ENCODE data around the gene CD8B2.

Gene CD8B2

DNA sequence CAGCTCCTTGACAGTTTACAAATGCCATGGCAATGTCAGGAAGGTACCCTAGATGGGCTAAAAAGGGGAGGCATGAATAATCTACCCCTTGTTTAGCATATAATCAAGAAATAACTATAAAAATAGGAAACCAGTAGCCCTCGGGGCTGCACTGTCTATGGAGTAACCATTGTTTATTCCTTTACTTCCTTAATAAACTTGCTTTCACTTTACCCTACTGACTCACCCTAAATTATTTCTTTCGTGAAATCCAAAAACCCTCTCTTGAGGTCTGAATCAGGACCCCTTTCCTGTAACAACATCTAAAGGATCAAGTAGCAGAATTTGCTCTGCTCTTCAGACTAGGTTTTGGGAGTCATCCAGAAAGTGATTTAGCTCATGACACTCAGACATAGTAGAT, 43.7 kb downstream of the CD8B2 start:
- no peak for TF ChIP-seq CTCF (IDR thresholded peaks at IDR 0.05)
- Mint-ChIP-seq H3K36me3 (ENCODE audit: low read depth) (no peaks in the 10 kb centered on the region), H3K27me3 (ENCODE audit: low read depth, poor library complexity) (no peaks in the 10 kb centered on the region), H3K4me1 (peaks cover 71% of the 10 kb centered on the region), H3K9me3 (no peaks in the 10 kb centered on the region), H3K27ac (no peak overlapping the region), H3K4me3 (no peak overlapping the region)
- no peak for DNase-seq

DNA sequence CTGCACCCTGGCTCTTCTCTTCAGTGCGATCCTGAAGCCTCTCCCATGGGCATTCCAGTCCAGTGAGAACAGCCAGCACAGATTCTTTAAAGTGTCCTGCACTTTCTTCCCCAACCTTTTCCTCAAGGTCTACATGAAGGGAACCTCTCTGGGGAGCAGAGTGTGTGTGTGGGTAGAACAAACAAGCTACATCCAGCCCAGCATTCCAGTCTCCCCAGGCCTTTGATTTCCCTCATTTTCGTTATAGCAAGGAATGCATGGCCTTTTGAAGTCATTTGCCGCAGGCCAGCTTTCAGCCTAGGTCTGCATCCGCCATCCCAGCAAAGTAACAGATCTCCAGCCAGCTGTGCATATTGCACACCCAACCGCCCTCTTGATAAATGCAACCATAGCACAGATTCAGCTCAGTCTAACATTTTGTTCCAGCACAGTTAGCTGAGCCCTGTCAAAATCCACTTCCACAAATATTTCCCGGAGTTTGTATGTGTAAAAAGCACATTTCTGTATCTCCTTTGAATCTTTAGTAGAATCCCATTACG, 44.6 kb downstream of the CD8B2 start:
- Mint-ChIP-seq H3K4me3 (no peak overlapping the region), H3K27me3 (ENCODE audit: low read depth, poor library complexity) (no peaks in the 10 kb centered on the region), H3K36me3 (ENCODE audit: low read depth) (no peaks in the 10 kb centered on the region), H3K9me3 (no peaks in the 10 kb centered on the region), H3K27ac (no peak overlapping the region), H3K4me1 (peaks cover 71% of the 10 kb centered on the region)
- TF ChIP-seq CTCF (IDR thresholded peaks at IDR 0.05), result no peak
- DNase-seq, result no peak

DNA sequence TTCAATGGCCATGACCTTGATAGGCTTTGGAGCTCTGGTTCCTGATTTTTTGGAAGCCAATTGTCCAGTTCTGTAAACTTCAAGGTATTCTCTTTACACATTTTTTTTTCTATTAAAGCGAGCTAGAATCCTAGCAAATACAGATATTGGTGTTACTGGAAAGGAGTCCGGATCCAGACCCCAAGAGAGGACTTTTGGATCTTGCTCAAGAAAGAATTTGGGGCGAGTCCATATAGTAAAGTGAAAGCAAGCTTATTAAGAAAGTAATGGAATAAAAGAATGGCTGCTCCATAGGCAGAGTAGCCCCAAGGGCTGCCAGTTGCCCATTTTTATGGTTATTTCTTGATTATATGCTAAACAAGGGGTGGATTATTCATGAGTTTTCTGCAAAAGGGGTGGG, 45.1 kb downstream of the CD8B2 start:
- H3K4me1 Mint-ChIP-seq, result peaks cover 71% of the 10 kb centered on the region
- no peaks in the 10 kb centered on the region for H3K36me3 Mint-ChIP-seq (ENCODE audit: low read depth)
- no peak for TF ChIP-seq CTCF (IDR thresholded peaks at IDR 0.05)
- no peaks in the 10 kb centered on the region for H3K9me3 Mint-ChIP-seq
- no peak overlapping the region for H3K27ac Mint-ChIP-seq
- no peak for DNase-seq
- H3K27me3 Mint-ChIP-seq (ENCODE audit: low read depth, poor library complexity), result no peaks in the 10 kb centered on the region
- H3K4me3 Mint-ChIP-seq, result no peak overlapping the region

DNA sequence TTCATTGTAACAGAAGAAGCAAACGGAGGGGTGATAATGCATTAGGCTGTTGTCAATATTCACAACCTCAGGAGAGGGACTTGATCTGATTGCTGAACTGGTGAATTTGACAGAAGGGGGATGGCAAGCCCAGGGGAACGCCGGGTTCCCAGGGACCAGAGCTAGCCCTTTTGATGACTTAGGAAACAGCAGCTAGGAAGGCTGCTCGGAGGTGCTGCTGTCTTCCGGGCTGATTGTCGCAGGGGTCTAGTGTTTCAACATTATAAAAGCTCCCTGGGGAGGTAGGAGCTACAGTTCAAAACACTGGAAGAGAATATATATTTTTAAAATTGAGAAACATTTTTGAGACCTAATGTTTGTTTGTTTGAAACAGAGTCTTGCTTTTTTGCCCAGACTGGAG, 47.3 kb downstream of the CD8B2 start:
- Mint-ChIP-seq H3K4me3 (no peak overlapping the region), H3K4me1 (peaks cover 57% of the 10 kb centered on the region), H3K9me3 (no peaks in the 10 kb centered on the region), H3K36me3 (ENCODE audit: low read depth) (no peaks in the 10 kb centered on the region), H3K27ac (no peak overlapping the region), H3K27me3 (ENCODE audit: low read depth, poor library complexity) (no peaks in the 10 kb centered on the region)
- no peak for DNase-seq
- TF ChIP-seq CTCF (IDR thresholded peaks at IDR 0.05), result no peak

DNA sequence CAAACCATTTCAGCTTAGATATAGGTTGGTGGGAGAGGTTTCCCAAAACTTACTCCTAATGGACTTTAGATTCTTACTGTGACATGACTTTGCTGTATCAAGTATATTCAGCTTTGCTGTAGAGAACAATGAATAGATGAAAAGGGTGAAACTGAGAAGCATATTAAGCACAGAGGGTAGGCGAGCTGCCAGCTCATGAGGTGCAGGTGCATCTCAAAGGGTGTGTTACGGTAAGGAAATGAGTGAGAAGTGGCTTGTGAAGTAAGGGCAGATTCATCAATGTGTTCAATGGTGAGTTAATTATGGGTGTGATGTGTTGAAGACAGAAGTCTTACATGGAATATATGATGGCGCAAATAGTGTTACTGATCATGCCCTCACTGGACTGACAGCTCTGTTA, 49.3 kb downstream of the CD8B2 start:
- H3K4me3 Mint-ChIP-seq, result no peak overlapping the region
- H3K27ac Mint-ChIP-seq, result no peak overlapping the region
- no peak for DNase-seq
- no peaks in the 10 kb centered on the region for H3K9me3 Mint-ChIP-seq
- no peak for TF ChIP-seq CTCF (IDR thresholded peaks at IDR 0.05)
- H3K36me3 Mint-ChIP-seq (ENCODE audit: low read depth), result no peaks in the 10 kb centered on the region
- peaks cover 37% of the 10 kb centered on the region for H3K4me1 Mint-ChIP-seq
- H3K27me3 Mint-ChIP-seq (ENCODE audit: low read depth, poor library complexity), result no peaks in the 10 kb centered on the region

GRCh38 chr2:106537047-106537446, 49.9 kb downstream of the CD8B2 start:
- DNase-seq, result no peak
- H3K4me1 Mint-ChIP-seq, result peaks cover 31% of the 10 kb centered on the region
- no peak for TF ChIP-seq CTCF (IDR thresholded peaks at IDR 0.05)
- no peak overlapping the region for H3K27ac Mint-ChIP-seq
- H3K27me3 Mint-ChIP-seq (ENCODE audit: low read depth, poor library complexity), result no peaks in the 10 kb centered on the region
- H3K36me3 Mint-ChIP-seq (ENCODE audit: low read depth), result no peaks in the 10 kb centered on the region
- no peaks in the 10 kb centered on the region for H3K9me3 Mint-ChIP-seq
- no peak overlapping the region for H3K4me3 Mint-ChIP-seq
